Measurements from ENCODE around the gene DYDC1. TPM values are rescaled to one million over a fixed set of nuclear protein-coding genes. Genes with fewer than 3 reads are reported as not detected.
A peak's percentile ranks its signal among the peaks of the same experiment; 100 is the strongest.

The DYDC1 gene
- polyA plus RNA-seq (2013, experiment 1 of 2): not detected
- polyA plus RNA-seq (2013, experiment 2 of 2): not detected

GRCh38 chr10:80356563-80356988, at the start of gene DYDC1, which contains the start of gene DYDC2:
Gene DYDC1 (minus strand): TSS chr10:80356755. CDS start chr10:80352601, 4,154 bp downstream.
Gene DYDC2 (plus strand): TSS chr10:80356781. CDS start chr10:80362444, 5,663 bp downstream.
- H3K27ac ChIP-seq (ENCODE audit: low read length, poor library complexity, severe bottlenecking): no peak within 1 kb of the TSS

DNA sequence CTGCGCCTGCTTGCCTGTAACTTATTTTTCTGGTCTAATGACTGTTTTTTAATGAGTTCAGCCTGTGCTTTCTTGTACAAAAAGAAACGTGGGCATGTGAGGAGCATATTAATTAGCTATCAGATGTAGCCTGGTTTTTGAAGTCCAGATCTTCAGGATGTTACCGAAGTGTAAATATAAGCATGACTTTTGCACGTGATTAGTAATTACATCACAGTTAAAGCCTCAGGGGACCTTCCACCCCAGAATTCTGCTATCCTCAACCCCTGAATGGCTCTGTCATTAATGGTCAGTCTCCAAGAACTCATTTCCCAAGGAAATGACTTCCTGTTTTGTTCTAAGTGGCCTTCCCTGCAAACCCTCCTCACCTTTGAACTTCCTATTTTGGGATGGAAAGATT, 49.6 kb upstream of the DYDC1 start:
- Histone ChIP-seq H3K4me2 (ENCODE audit: low read length, poor library complexity, severe bottlenecking) (no peak overlapping the region), H2BK15ac (ENCODE audit: low read depth, poor library complexity, severe bottlenecking) (no peak overlapping the region), H2AK5ac (ENCODE audit: low read length, severe bottlenecking) (no peak overlapping the region), H3K4me3 (ENCODE audit: insufficient read depth in 1 of 2, low read depth in 1 of 2, low read length in 2 of 2) (no peak overlapping the region), H2BK12ac (ENCODE audit: low read length in 2 of 2) (no peak overlapping the region), H3K9ac (ENCODE audit: low read length) (no peak overlapping the region), H3K23ac (ENCODE audit: low read length in 2 of 2) (no peak overlapping the region), H3K18ac (ENCODE audit: low read depth in 1 of 2, low read length in 2 of 2) (no peak overlapping the region), H3K27me3 (ENCODE audit: control insufficient read depth in 1 of 2, insufficient read depth in 1 of 2, low read length in 2 of 2) (peaks cover 0 to 7% of the 10 kb centered on the region in 2 experiments), H3K14ac (ENCODE audit: low read length in 2 of 2) (no peak overlapping the region), H3K9me3 (ENCODE audit: control insufficient read depth, low read length) (no peaks in the 10 kb centered on the region), H3K27ac (ENCODE audit: low read length, poor library complexity, severe bottlenecking) (no peak overlapping the region), H3K79me1 (replicated peaks; ENCODE audit: low read length, poor library complexity, severe bottlenecking) (peaks cover 8% of the 10 kb centered on the region), H3K36me3 (ENCODE audit: control insufficient read depth in 1 of 2, insufficient read depth in 2 of 2, low read depth in 1 of 2, low read length in 2 of 2) (no peaks in the 10 kb centered on the region), H3K4ac (ENCODE audit: low read depth in 1 of 2, low read length in 2 of 2) (no peak overlapping the region), H2AFZ (ENCODE audit: low read depth, low read length) (no peak overlapping the region), H3K4me1 (ENCODE audit: control insufficient read depth, insufficient read depth, low read depth, low read length) (peaks cover 23% of the 10 kb centered on the region), H4K8ac (ENCODE audit: low read length) (peak overlapping the region; percentile 43), H2BK120ac (ENCODE audit: low read depth, low read length) (no peak overlapping the region), H2BK5ac (ENCODE audit: low read depth, low read length, poor library complexity, severe bottlenecking) (no peak overlapping the region), H4K91ac (ENCODE audit: low read length) (no peak overlapping the region)
- 32% methylated on average over 4 of the region's 4 CpGs for WGBS
- DNase-seq: peak; percentile 29

More at GRCh38 chr10:80356563-80356988, at the start of gene DYDC1, which contains the start of gene DYDC2:
- Histone ChIP-seq H3K27me3 (ENCODE audit: control insufficient read depth in 1 of 2, insufficient read depth in 1 of 2, low read length in 2 of 2) (peaks cover 38% of the 10 kb centered on the region in 2 experiments), H3K23ac (ENCODE audit: low read length in 2 of 2) (no peak within 1 kb of the TSS), H3K4me2 (ENCODE audit: low read length, poor library complexity, severe bottlenecking) (peak within 1 kb of the TSS; percentile 90), H3K9ac (ENCODE audit: low read length) (peak within 1 kb of the TSS; percentile 45), H2BK12ac (ENCODE audit: low read length in 2 of 2) (no peak within 1 kb of the TSS), H3K4ac (ENCODE audit: low read depth in 1 of 2, low read length in 2 of 2) (no peak within 1 kb of the TSS), H2BK15ac (ENCODE audit: low read depth, poor library complexity, severe bottlenecking) (no peak within 1 kb of the TSS), H2AK5ac (ENCODE audit: low read length, severe bottlenecking) (no peak within 1 kb of the TSS), H3K79me1 (replicated peaks; ENCODE audit: low read length, poor library complexity, severe bottlenecking) (no peaks in the 10 kb centered on the region), H2AFZ (ENCODE audit: low read depth, low read length) (peak within 1 kb of the TSS; percentile 91), H3K4me3 (ENCODE audit: insufficient read depth in 1 of 2, low read depth in 1 of 2, low read length in 2 of 2) (peak within 1 kb of the TSS; percentile 45 to 61), H3K4me1 (ENCODE audit: control insufficient read depth, insufficient read depth, low read depth, low read length) (peaks cover 11% of the 10 kb centered on the region), H3K36me3 (ENCODE audit: control insufficient read depth in 1 of 2, insufficient read depth in 2 of 2, low read depth in 1 of 2, low read length in 2 of 2) (no peaks in the 10 kb centered on the region), H4K91ac (ENCODE audit: low read length) (no peak within 1 kb of the TSS), H4K8ac (ENCODE audit: low read length) (no peak within 1 kb of the TSS), H3K9me3 (ENCODE audit: control insufficient read depth, low read length) (no peaks in the 10 kb centered on the region), H3K14ac (ENCODE audit: low read length in 2 of 2) (no peak within 1 kb of the TSS), H3K18ac (ENCODE audit: low read depth in 1 of 2, low read length in 2 of 2) (no peak within 1 kb of the TSS), H2BK5ac (ENCODE audit: low read depth, low read length, poor library complexity, severe bottlenecking) (no peak within 1 kb of the TSS), H2BK120ac (ENCODE audit: low read depth, low read length) (no peak within 1 kb of the TSS)
- WGBS: 5% methylated on average over 41 of the region's 43 CpGs
- peak; percentile 31 for DNase-seq

- Histone ChIP-seq H3K9ac (ENCODE audit: low read length) (no peak overlapping the region), H3K9me3 (ENCODE audit: control insufficient read depth, low read length) (no peaks in the 10 kb centered on the region), H3K27me3 (ENCODE audit: control insufficient read depth in 1 of 2, insufficient read depth in 1 of 2, low read length in 2 of 2) (peaks cover 0 to 7% of the 10 kb centered on the region in 2 experiments)
These were observed 49.1 kb upstream of the DYDC1 start for GRCh38 chr10:80405626-80406025.

GRCh38 chr10:80405035-80405434, 48.5 kb upstream of the DYDC1 start:
- H4K8ac ChIP-seq (ENCODE audit: low read length): no peak overlapping the region
- no peak overlapping the region for H3K4me3 ChIP-seq (ENCODE audit: insufficient read depth in 1 of 2, low read depth in 1 of 2, low read length in 2 of 2)
- no peak overlapping the region for H3K14ac ChIP-seq (ENCODE audit: low read length in 2 of 2)
- H2AK5ac ChIP-seq (ENCODE audit: low read length, severe bottlenecking): no peak overlapping the region
- no peak overlapping the region for H2BK5ac ChIP-seq (ENCODE audit: low read depth, low read length, poor library complexity, severe bottlenecking)
- DNase-seq: no peak
- H4K91ac ChIP-seq (ENCODE audit: low read length): no peak overlapping the region
- no peaks in the 10 kb centered on the region for H3K9me3 ChIP-seq (ENCODE audit: control insufficient read depth, low read length)
- H3K27ac ChIP-seq (ENCODE audit: low read length, poor library complexity, severe bottlenecking): no peak overlapping the region
- no peak overlapping the region for H2BK15ac ChIP-seq (ENCODE audit: low read depth, poor library complexity, severe bottlenecking)
- WGBS: 90% methylated on average over 1 of the region's 1 CpG
- H3K27me3 ChIP-seq (ENCODE audit: control insufficient read depth in 1 of 2, insufficient read depth in 1 of 2, low read length in 2 of 2): peaks cover 0 to 7% of the 10 kb centered on the region in 2 experiments
- no peak overlapping the region for H2AFZ ChIP-seq (ENCODE audit: low read depth, low read length)
- no peak overlapping the region for H3K18ac ChIP-seq (ENCODE audit: low read depth in 1 of 2, low read length in 2 of 2)
- no peak overlapping the region for H2BK120ac ChIP-seq (ENCODE audit: low read depth, low read length)
- no peaks in the 10 kb centered on the region for H3K36me3 ChIP-seq (ENCODE audit: control insufficient read depth in 1 of 2, insufficient read depth in 2 of 2, low read depth in 1 of 2, low read length in 2 of 2)
- no peak overlapping the region for H3K23ac ChIP-seq (ENCODE audit: low read length in 2 of 2)
- H2BK12ac ChIP-seq (ENCODE audit: low read length in 2 of 2): peak overlapping the region; percentile 43 to 53
- no peak overlapping the region for H3K4me2 ChIP-seq (ENCODE audit: low read length, poor library complexity, severe bottlenecking)
- H3K4me1 ChIP-seq (ENCODE audit: control insufficient read depth, insufficient read depth, low read depth, low read length): peaks cover 15% of the 10 kb centered on the region
- peak overlapping the region in 1 of 2 experiments; percentile 20 for H3K4ac ChIP-seq (ENCODE audit: low read depth in 1 of 2, low read length in 2 of 2)
- H3K79me1 ChIP-seq (replicated peaks; ENCODE audit: low read length, poor library complexity, severe bottlenecking): peaks cover 8% of the 10 kb centered on the region
- no peak overlapping the region for H3K9ac ChIP-seq (ENCODE audit: low read length)

More at GRCh38 chr10:80405626-80406025, 49.1 kb upstream of the DYDC1 start:
- no peak overlapping the region for H4K8ac ChIP-seq (ENCODE audit: low read length)
- no peak overlapping the region for H2BK5ac ChIP-seq (ENCODE audit: low read depth, low read length, poor library complexity, severe bottlenecking)
- no peak overlapping the region for H3K27ac ChIP-seq (ENCODE audit: low read length, poor library complexity, severe bottlenecking)
- no peak overlapping the region for H2BK15ac ChIP-seq (ENCODE audit: low read depth, poor library complexity, severe bottlenecking)
- peak; percentile 66 for DNase-seq
- 42% methylated on average over 4 of the region's 4 CpGs for WGBS
- H3K36me3 ChIP-seq (ENCODE audit: control insufficient read depth in 1 of 2, insufficient read depth in 2 of 2, low read depth in 1 of 2, low read length in 2 of 2): no peaks in the 10 kb centered on the region
- H3K18ac ChIP-seq (ENCODE audit: low read depth in 1 of 2, low read length in 2 of 2): no peak overlapping the region
- H3K4me1 ChIP-seq (ENCODE audit: control insufficient read depth, insufficient read depth, low read depth, low read length): peaks cover 17% of the 10 kb centered on the region
- no peak overlapping the region for H2AFZ ChIP-seq (ENCODE audit: low read depth, low read length)
- no peak overlapping the region for H2AK5ac ChIP-seq (ENCODE audit: low read length, severe bottlenecking)
- no peak overlapping the region for H2BK120ac ChIP-seq (ENCODE audit: low read depth, low read length)
- H3K23ac ChIP-seq (ENCODE audit: low read length in 2 of 2): no peak overlapping the region
- H3K4ac ChIP-seq (ENCODE audit: low read depth in 1 of 2, low read length in 2 of 2): no peak overlapping the region
- H3K4me2 ChIP-seq (ENCODE audit: low read length, poor library complexity, severe bottlenecking): no peak overlapping the region
- H3K4me3 ChIP-seq (ENCODE audit: insufficient read depth in 1 of 2, low read depth in 1 of 2, low read length in 2 of 2): no peak overlapping the region
- H3K14ac ChIP-seq (ENCODE audit: low read length in 2 of 2): no peak overlapping the region
- peaks cover 8% of the 10 kb centered on the region for H3K79me1 ChIP-seq (replicated peaks; ENCODE audit: low read length, poor library complexity, severe bottlenecking)
- H2BK12ac ChIP-seq (ENCODE audit: low read length in 2 of 2): peak overlapping the region in 1 of 2 experiments; percentile 6
- no peak overlapping the region for H4K91ac ChIP-seq (ENCODE audit: low read length)

Data from mesenchymal stem cell (in vitro differentiated cells and primary cell).